GM21390 (cell line): Measurements from ENCODE around the gene MLEC.

ENCODE experiments used
- ATAC-seq: cut with Tn5 transposase; IDR thresholded peaks from one replicate; pipeline ENCODE4 v1.9.1; 2021; ENCODE audit not compliant: unreplicated experiment

MLEC gene

GRCh38 chr12:120686690-120687577 lies at the start of gene MLEC:
MLEC (plus strand) TSS chr12:120687149; CDS start chr12:120687297, 148 bp downstream.
- ATAC-seq, result peak; percentile 61

GRCh38 chr12:120639771-120640721 lies 46.9 kb upstream of the MLEC start, which contains the start of gene CABP1:
CABP1 (plus strand) TSS chr12:120640626; CDS start chr12:120640686, 60 bp downstream.
- peak; percentile 74 for ATAC-seq

GRCh38 chr12:120640861-120641833 lies 45.8 kb upstream of the MLEC start:
- peak; percentile 24 for ATAC-seq

- no peak for ATAC-seq
Measured at GRCh38 chr12:120642121-120642520, 44.8 kb upstream of the MLEC start.

- ATAC-seq, result no peak
Measured at GRCh38 chr12:120642826-120643225, 44.1 kb upstream of the MLEC start.

- ATAC-seq, result no peak
Measured at GRCh38 chr12:120643574-120643973, 43.4 kb upstream of the MLEC start.

GRCh38 chr12:120646044-120646443 lies 40.9 kb upstream of the MLEC start:
- ATAC-seq, result no peak

- no peak for ATAC-seq
Measured at GRCh38 chr12:120647375-120647755, 39.6 kb upstream of the MLEC start.

GRCh38 chr12:120649442-120650232 lies 37.3 kb upstream of the MLEC start:
- no peak for ATAC-seq

GRCh38 chr12:120650233-120650690 lies 36.7 kb upstream of the MLEC start:
- ATAC-seq, result no peak

GRCh38 chr12:120651821-120652220 lies 35.1 kb upstream of the MLEC start:
- no peak for ATAC-seq

GRCh38 chr12:120652656-120653435 lies 34.1 kb upstream of the MLEC start:
- no peak for ATAC-seq

- ATAC-seq, result no peak
Measured at GRCh38 chr12:120653611-120654010, 33.3 kb upstream of the MLEC start.

GRCh38 chr12:120654656-120655055 lies 32.3 kb upstream of the MLEC start:
- no peak for ATAC-seq

- ATAC-seq, result no peak
Measured at GRCh38 chr12:120656008-120656407, 30.9 kb upstream of the MLEC start.

- ATAC-seq, result no peak
Measured at GRCh38 chr12:120658286-120659150, 28.4 kb upstream of the MLEC start.

GRCh38 chr12:120659151-120659525 lies 27.8 kb upstream of the MLEC start:
- no peak for ATAC-seq

GRCh38 chr12:120661432-120661831 lies 25.5 kb upstream of the MLEC start:
- ATAC-seq, result no peak
